Neural progenitor cell (in vitro differentiated cells): ENCODE results near the gene GTF3C2.

Experiments
- CTCF ChIP-seq: fragments of 200-600 bp; sonication (generic); IDR thresholded peaks from 2 replicates; pipeline ENCODE4 v1.5.1; 2017; ENCODE audit warnings: antibody characterized with exemption, mild to moderate bottlenecking
- EZH2 ChIP-seq: fragments of 200-600 bp; sonication (generic); IDR thresholded peaks from 2 replicates; pipeline ENCODE4 v1.6.1; 2017; ENCODE audit warnings: antibody characterized with exemption, mild to moderate bottlenecking, moderate library complexity
- EZH2phosphoT487 ChIP-seq: fragments of 200-600 bp; sonication (generic); IDR thresholded peaks from 2 replicates; pipeline ENCODE4 v1.6.1; 2017; ENCODE audit warnings: antibody characterized with exemption

- no peak for TF ChIP-seq CTCF
- no peak for TF ChIP-seq EZH2phosphoT487
- TF ChIP-seq EZH2: no peak
Measured at GRCh38 chr2:27335311-27335710, 21.3 kb downstream of the GTF3C2 start.
